ENCODE measurements around the gene SLC28A2.
"Not testable (repeated sequence)": the region's sequence is repeated elsewhere in the genome, so short reads cannot be mapped to it uniquely, and the experiment has no call there.

Gene SLC28A2

GRCh38 chr15:45265506-45265905 lies 13.5 kb downstream of the SLC28A2 start:
- DNase-seq: no peak

- DNase-seq: no peak
Measured at GRCh38 chr15:45268135-45268534, 16.1 kb downstream of the SLC28A2 start.

- DNase-seq: no peak
Measured at GRCh38 chr15:45274636-45275380, 22.8 kb downstream of the SLC28A2 start.

- peak; percentile 4 for DNase-seq
Measured at GRCh38 chr15:45276831-45277230, 24.8 kb downstream of the SLC28A2 start.

- DNase-seq: peak; percentile 97
Measured at GRCh38 chr15:45279024-45279698, 27.1 kb downstream of the SLC28A2 start.

- no peak for DNase-seq
Measured at GRCh38 chr15:45285413-45285812, 33.4 kb downstream of the SLC28A2 start.

GRCh38 chr15:45287390-45287956 lies 35.4 kb downstream of the SLC28A2 start:
- DNase-seq: no peak

GRCh38 chr15:45288947-45289346 lies 36.9 kb downstream of the SLC28A2 start:
- DNase-seq: no peak

- no peak for DNase-seq
Measured at GRCh38 chr15:45291822-45292582, 40.0 kb downstream of the SLC28A2 start.

- not testable (repeated sequence) for DNase-seq
Measured at GRCh38 chr15:45293326-45293725, 41.3 kb downstream of the SLC28A2 start.

- not testable (repeated sequence) for DNase-seq
Measured at GRCh38 chr15:45298964-45299378, 46.9 kb downstream of the SLC28A2 start.

GRCh38 chr15:45304711-45305110 lies 52.7 kb downstream of the SLC28A2 start:
- no peak for DNase-seq

GRCh38 chr15:45306105-45306504 lies 54.1 kb downstream of the SLC28A2 start:
- DNase-seq: no peak

GRCh38 chr15:45307230-45307924 lies 55.3 kb downstream of the SLC28A2 start:
- DNase-seq: no peak

GRCh38 chr15:45314117-45314516 lies 62.1 kb downstream of the SLC28A2 start:
- not testable (repeated sequence) for DNase-seq

GRCh38 chr15:45314960-45315359 lies 62.9 kb downstream of the SLC28A2 start:
- no peak for DNase-seq

GRCh38 chr15:45319472-45320214 lies 67.6 kb downstream of the SLC28A2 start:
- DNase-seq: no peak

- no peak for DNase-seq
Measured at GRCh38 chr15:45320581-45321205, 68.7 kb downstream of the SLC28A2 start.

- no peak for DNase-seq
Measured at GRCh38 chr15:45326280-45326679, 74.2 kb downstream of the SLC28A2 start.

- DNase-seq: no peak
Measured at GRCh38 chr15:45326741-45327140, 74.7 kb downstream of the SLC28A2 start.

Data from NCI-H2171 (cell line).